BLaER1 treated with 17β-estradiol and CSF1 and Interleukin-3, amounts not matched to agents 10 nM and 100 nM (cell line): ENCODE data around the gene PLD6.

ENCODE experiments used
- H3K27ac ChIP-seq, 11 experiments: shearing (Covaris generic); formaldehyde crosslinking; 2 replicates each; pipeline ENCODE4 v1.8.1; 2022
- H3K27me3 ChIP-seq, 11 experiments: shearing (Covaris generic); formaldehyde crosslinking; 2 replicates each; pipeline ENCODE4 v1.8.1; 2022
- H3K36me3 ChIP-seq, 11 experiments: shearing (Covaris generic); formaldehyde crosslinking; 2 replicates each; pipeline ENCODE4 v1.8.1; 2022
- H3K4me1 ChIP-seq, 10 experiments: shearing (Covaris generic); formaldehyde crosslinking; 2 replicates each; pipeline ENCODE4 v1.8.1; 2022
- H3K4me2 ChIP-seq, 11 experiments: shearing (Covaris generic); formaldehyde crosslinking; 2 replicates each; pipeline ENCODE4 v1.8.1; 2022
- H3K4me3 ChIP-seq, 10 experiments: shearing (Covaris generic); formaldehyde crosslinking; 2 replicates each; pipeline ENCODE4 v1.8.1; 2022
- H3K9ac ChIP-seq, 11 experiments: shearing (Covaris generic); formaldehyde crosslinking; 2 replicates each; pipeline ENCODE4 v1.8.1; 2022
- H3K9me3 ChIP-seq, 11 experiments: shearing (Covaris generic); formaldehyde crosslinking; replicated peaks in 1 of 11; 2 replicates each; pipeline ENCODE4 v1.8.1; 2022
- H4K20me1 ChIP-seq, 11 experiments: shearing (Covaris generic); formaldehyde crosslinking; 2 replicates each; pipeline ENCODE4 v1.8.1; 2022
- Cebpa-rat ChIP-seq, 11 experiments: shearing (Covaris generic); IDR thresholded peaks; 2 replicates each; pipeline ENCODE4 v1.8.1; 2022

Gene PLD6

DNA sequence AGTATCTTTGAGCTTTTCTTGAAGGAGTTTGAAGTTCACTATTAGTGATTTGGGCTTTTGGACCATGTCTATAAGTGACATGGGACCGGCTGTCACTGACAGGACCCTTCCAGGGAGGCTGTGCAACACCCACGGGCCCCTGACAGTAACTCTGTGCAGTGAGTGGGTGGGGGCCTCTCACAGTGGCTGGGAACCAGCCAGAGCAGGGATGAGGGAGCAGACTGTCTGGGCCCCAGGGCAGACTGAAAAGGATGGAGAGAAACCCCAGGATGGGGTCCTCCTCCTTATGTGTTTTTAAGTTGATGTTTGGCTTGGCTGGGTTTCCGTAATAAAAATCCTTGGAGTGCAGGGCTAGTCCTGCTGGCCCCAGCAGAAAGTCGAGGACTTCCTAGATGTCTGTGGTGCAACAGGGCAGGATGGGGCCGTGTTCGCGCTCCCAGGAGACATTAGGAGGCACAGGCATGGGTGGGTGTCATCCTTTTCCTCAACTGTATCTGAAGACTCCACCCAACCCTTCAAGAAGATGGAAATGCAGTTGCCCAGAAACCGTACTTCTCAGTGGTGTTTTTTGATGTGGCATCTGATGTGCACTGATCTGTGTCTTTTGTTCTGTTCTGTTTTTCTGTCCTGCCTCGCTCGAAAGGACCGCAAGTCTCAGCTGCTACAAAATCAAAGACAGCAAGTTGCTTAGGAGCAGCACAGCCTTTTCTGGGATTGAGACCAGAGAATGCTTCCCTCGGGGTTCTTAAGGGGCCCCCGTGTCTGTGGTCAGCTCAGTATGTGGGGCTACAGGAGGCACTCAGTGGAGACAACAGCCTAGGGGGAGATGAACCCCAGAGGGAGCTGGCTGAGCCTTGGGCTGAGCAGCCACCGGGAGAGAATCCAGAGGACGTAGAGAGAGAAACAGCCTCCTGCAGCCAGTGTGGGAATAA, 24.2 kb downstream of the PLD6 start:
- H3K9me3 ChIP-seq = no peaks in the 10 kb centered on the region
- no peaks in the 10 kb centered on the region for H3K27me3 ChIP-seq
- H3K4me2 ChIP-seq = peak overlapping the region; percentile 59 to 98 (median 95)
- peaks cover 64 to 100% (median 100%) of the 10 kb centered on the region in 10 experiments for H3K4me1 ChIP-seq
- peaks cover 29 to 71% (median 61%) of the 10 kb centered on the region in 11 experiments for H3K36me3 ChIP-seq
- peaks cover 0 to 37% (median 0%) of the 10 kb centered on the region in 11 experiments; a peak in 10 of 22 replicates for H4K20me1 ChIP-seq
- H3K9ac ChIP-seq = peak overlapping the region in 10 of 11 experiments; percentile 1 to 81 (median 72); a peak in 18 of 22 replicates
- TF ChIP-seq Cebpa-rat (IDR thresholded peaks at IDR 0.05) = peak in 6 of 11 experiments; percentile 11 to 54 (median 38); a peak in 2 of 22 replicates
- peak overlapping the region in 7 of 10 experiments; percentile 23 to 53 (median 46); a peak in 13 of 20 replicates for H3K4me3 ChIP-seq
- H3K27ac ChIP-seq = peak overlapping the region in 9 of 11 experiments; percentile 53 to 89 (median 84); a peak in 18 of 22 replicates

GRCh38 chr17:17180741-17181525, 25.2 kb downstream of the PLD6 start:
- Histone ChIP-seq H3K4me3 (peak overlapping the region in 4 of 10 experiments; percentile 4 to 41 (median 22); a peak in 3 of 20 replicates), H4K20me1 (peaks cover 0 to 45% (median 0%) of the 10 kb centered on the region in 11 experiments; a peak in 10 of 22 replicates), H3K4me2 (peak overlapping the region; percentile 59 to 98 (median 95)), H3K4me1 (peaks cover 65 to 100% (median 100%) of the 10 kb centered on the region in 10 experiments), H3K27ac (peak overlapping the region in 9 of 11 experiments; percentile 33 to 89 (median 84); a peak in 17 of 22 replicates), H3K9ac (peak overlapping the region in 9 of 11 experiments; percentile 50 to 81 (median 73); a peak in 13 of 22 replicates), H3K9me3 (no peaks in the 10 kb centered on the region), H3K27me3 (no peaks in the 10 kb centered on the region), H3K36me3 (peaks cover 29 to 77% (median 62%) of the 10 kb centered on the region in 11 experiments)
- no peak for TF ChIP-seq Cebpa-rat (IDR thresholded peaks at IDR 0.05)

DNA sequence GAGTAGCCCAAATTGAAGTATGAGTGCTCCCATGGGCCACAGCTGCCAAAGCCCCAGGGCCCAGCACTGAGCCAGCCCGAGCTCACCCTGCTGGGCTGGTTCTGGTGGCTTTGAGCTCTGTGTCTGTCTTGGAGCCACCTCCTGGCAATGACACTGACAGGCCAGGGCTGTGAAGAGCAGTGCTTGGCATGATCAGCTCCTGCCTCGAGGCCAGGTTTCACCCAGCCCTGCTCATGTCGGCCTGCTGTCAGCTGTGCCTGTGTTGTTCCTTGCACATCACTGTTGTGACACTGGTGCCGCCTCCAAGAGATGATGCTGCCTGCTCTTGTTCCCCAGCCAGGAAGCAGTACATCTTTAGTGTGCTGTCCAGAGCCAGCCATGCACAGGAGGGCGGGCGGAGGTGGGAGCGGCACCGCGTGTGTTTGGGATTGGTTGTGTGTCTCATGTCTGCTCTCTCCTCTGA, 26.0 kb downstream of the PLD6 start:
- Histone ChIP-seq H4K20me1 (peaks cover 0 to 53% (median 6%) of the 10 kb centered on the region in 11 experiments; a peak in 11 of 22 replicates), H3K4me2 (peak overlapping the region; percentile 59 to 98 (median 95); a peak in 19 of 22 replicates), H3K27me3 (no peaks in the 10 kb centered on the region), H3K36me3 (peaks cover 29 to 82% (median 66%) of the 10 kb centered on the region in 11 experiments), H3K4me1 (peaks cover 65 to 100% (median 100%) of the 10 kb centered on the region in 10 experiments), H3K4me3 (0 out of 20 replicates have a peak overlapping the region, but pooled peaks of 1 of the 10 experiments have one; percentile 4), H3K9ac (peak overlapping the region in 8 of 11 experiments; percentile 12 to 75 (median 45); a peak in 8 of 22 replicates), H3K27ac (peak overlapping the region in 7 of 11 experiments; percentile 7 to 89 (median 84); a peak in 8 of 22 replicates), H3K9me3 (no peaks in the 10 kb centered on the region)
- TF ChIP-seq Cebpa-rat (IDR thresholded peaks at IDR 0.05) = no peak

DNA sequence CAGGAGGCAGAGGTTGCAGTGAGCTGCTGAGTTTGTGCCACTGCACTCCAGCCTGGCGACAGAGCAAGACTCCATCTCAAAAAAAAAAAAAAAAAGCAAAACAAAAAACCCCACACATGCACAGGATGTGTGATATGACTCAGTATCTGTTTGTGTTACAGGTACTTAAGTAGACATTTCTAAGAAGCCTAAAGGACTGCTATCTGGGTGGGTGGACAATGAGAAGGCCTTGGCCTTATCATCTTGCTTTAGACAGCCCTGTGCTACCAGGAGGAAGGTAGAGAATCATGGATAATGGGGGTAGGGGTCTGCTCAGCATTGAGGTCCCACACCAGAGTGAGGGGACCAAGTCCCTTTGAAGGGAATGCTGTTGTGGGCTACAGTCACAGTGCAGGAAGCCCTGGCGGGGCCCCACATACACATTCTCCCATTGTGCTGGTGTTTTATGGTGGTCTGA, 26.7 kb downstream of the PLD6 start:
- Histone ChIP-seq H3K27me3 (no peaks in the 10 kb centered on the region), H3K4me3 (0 out of 20 replicates have a peak overlapping the region, but pooled peaks of 1 of the 10 experiments have one; percentile 4), H3K9ac (peak overlapping the region in 5 of 11 experiments; percentile 14 to 75 (median 43); a peak in 5 of 22 replicates), H4K20me1 (peaks cover 0 to 61% (median 11%) of the 10 kb centered on the region in 11 experiments; a peak in 11 of 22 replicates), H3K4me2 (peak overlapping the region in 10 of 11 experiments; percentile 8 to 98 (median 95); a peak in 19 of 22 replicates), H3K36me3 (peaks cover 30 to 86% (median 70%) of the 10 kb centered on the region in 11 experiments), H3K27ac (peak overlapping the region in 4 of 11 experiments; percentile 27 to 89 (median 86); a peak in 5 of 22 replicates), H3K9me3 (no peaks in the 10 kb centered on the region), H3K4me1 (peaks cover 65 to 100% (median 100%) of the 10 kb centered on the region in 10 experiments)
- TF ChIP-seq Cebpa-rat (IDR thresholded peaks at IDR 0.05) = no peak

DNA sequence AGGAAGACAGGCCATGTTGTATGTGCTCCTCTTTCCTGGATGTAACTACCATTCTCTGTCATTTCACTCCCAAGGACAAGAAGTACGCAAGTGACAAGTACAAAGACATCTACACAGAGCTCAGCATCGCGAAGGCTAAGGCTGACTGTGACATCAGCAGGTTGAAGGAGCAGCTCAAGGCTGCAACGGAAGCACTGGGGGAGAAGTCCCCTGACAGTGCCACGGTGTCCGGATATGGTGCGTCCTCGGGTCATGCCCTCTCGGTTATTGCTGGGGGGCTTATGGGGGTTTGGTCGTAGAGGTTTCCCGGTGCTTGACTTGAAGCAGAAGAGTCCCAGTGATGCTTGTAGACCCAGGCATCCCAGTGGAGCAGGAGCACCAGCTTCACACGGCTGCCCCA, 29.0 kb downstream of the PLD6 start:
- Histone ChIP-seq H3K4me1 (peaks cover 68 to 100% (median 100%) of the 10 kb centered on the region in 10 experiments), H3K36me3 (peaks cover 38 to 87% (median 80%) of the 10 kb centered on the region in 11 experiments), H3K27ac (peak overlapping the region in 9 of 11 experiments; percentile 8 to 77 (median 61); a peak in 13 of 22 replicates), H3K4me2 (peak overlapping the region; percentile 80 to 98 (median 95)), H3K27me3 (no peaks in the 10 kb centered on the region), H3K4me3 (peak overlapping the region in 7 of 10 experiments; percentile 9 to 52 (median 48); a peak in 9 of 20 replicates), H3K9me3 (no peaks in the 10 kb centered on the region), H3K9ac (peak overlapping the region in 8 of 11 experiments; percentile 45 to 68 (median 58); a peak in 10 of 22 replicates), H4K20me1 (peaks cover 0 to 74% (median 19%) of the 10 kb centered on the region in 11 experiments; a peak in 14 of 22 replicates)
- TF ChIP-seq Cebpa-rat (IDR thresholded peaks at IDR 0.05) = no peak

DNA sequence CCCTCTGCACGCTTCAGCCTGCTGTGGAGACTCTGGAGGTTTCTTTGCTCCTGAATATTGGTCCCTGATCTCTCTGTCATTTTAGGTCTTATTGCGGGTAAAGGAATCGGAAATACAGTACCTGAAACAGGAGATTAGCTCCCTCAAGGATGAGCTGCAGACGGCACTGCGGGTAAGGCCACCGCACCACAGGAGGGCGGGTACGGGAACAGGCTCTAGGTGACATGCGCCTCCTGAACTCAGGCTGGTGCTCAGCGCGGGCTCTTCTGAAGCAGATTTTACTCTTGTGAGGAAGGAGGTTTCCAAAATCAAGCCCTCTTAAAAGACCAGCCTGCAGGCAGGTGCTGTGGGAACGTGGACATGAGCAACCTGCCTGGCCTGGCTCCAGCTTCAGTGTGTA, 29.8 kb downstream of the PLD6 start:
- peaks cover 42 to 95% (median 89%) of the 10 kb centered on the region in 11 experiments for H3K36me3 ChIP-seq
- peak overlapping the region; percentile 80 to 98 (median 95) for H3K4me2 ChIP-seq
- no peaks in the 10 kb centered on the region for H3K9me3 ChIP-seq
- peak overlapping the region in 8 of 11 experiments; percentile 45 to 68 (median 58); a peak in 15 of 22 replicates for H3K9ac ChIP-seq
- H3K4me1 ChIP-seq = peaks cover 63 to 100% (median 100%) of the 10 kb centered on the region in 10 experiments
- H3K27ac ChIP-seq = peak overlapping the region in 8 of 11 experiments; percentile 52 to 77 (median 62); a peak in 15 of 22 replicates
- H4K20me1 ChIP-seq = peaks cover 0 to 76% (median 26%) of the 10 kb centered on the region in 11 experiments; a peak in 13 of 22 replicates
- H3K27me3 ChIP-seq = no peaks in the 10 kb centered on the region
- TF ChIP-seq Cebpa-rat (IDR thresholded peaks at IDR 0.05) = no peak
- peak overlapping the region in 8 of 10 experiments; percentile 9 to 52 (median 44); a peak in 11 of 20 replicates for H3K4me3 ChIP-seq

DNA sequence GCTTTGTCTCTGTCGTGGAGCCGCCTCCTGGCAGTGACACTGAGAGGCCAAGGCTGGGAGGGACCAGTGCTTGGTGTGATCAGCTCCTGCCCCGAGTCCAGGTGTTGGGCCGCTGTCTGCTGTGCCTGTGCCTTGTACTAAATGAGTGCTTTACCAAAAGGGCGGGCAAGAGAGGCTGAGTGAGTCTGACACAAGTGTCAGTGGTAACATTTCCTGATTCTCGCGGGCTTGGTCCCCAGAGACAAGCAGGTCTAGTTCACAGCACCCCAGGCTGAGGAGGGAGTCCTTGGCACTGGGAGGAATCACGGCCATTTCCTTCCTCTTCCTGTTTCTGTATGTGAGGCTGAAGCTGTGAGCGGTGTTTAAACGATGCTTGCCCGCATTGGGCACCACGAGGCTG, 30.2 kb downstream of the PLD6 start:
- no peak for TF ChIP-seq Cebpa-rat (IDR thresholded peaks at IDR 0.05)
- Histone ChIP-seq H3K27ac (peak overlapping the region in 9 of 11 experiments; percentile 19 to 77 (median 61); a peak in 15 of 22 replicates), H3K36me3 (peaks cover 41 to 96% (median 90%) of the 10 kb centered on the region in 11 experiments)

More for the DNA sequence above, 30.2 kb downstream of the PLD6 start:
- H3K27me3 ChIP-seq = no peaks in the 10 kb centered on the region
- H3K9ac ChIP-seq = peak overlapping the region in 9 of 11 experiments; percentile 16 to 68 (median 62); a peak in 16 of 22 replicates
- no peaks in the 10 kb centered on the region for H3K9me3 ChIP-seq
- peak overlapping the region in 7 of 10 experiments; percentile 3 to 52 (median 48); a peak in 11 of 20 replicates for H3K4me3 ChIP-seq
- H3K4me2 ChIP-seq = peak overlapping the region; percentile 80 to 98 (median 95)
- peaks cover 61 to 100% (median 100%) of the 10 kb centered on the region in 10 experiments for H3K4me1 ChIP-seq
- peaks cover 0 to 81% (median 31%) of the 10 kb centered on the region in 11 experiments; a peak in 13 of 22 replicates for H4K20me1 ChIP-seq
